ENCODE data around the gene MYLK3. TPM values are rescaled to one million over a fixed set of nuclear protein-coding genes. Genes with fewer than 3 reads are reported as not detected.

Gene MYLK3
- total RNA-seq, 2 donors from 2014 or later, result 1.5 to 54.2 TPM

- H3K36me3 ChIP-seq, result no peaks in the 10 kb centered on the region
- H3K4me3 ChIP-seq, result no peak overlapping the region
- no peak overlapping the region for H3K27ac ChIP-seq
- no peaks in the 10 kb centered on the region for H3K4me1 ChIP-seq (replicated peaks)
- DNase-seq (ENCODE audit: low spot score), result no peak
- 75% methylated on average over 10 of the region's 10 CpGs for WGBS
- no peak for TF ChIP-seq POLR2AphosphoS5 (IDR thresholded peaks at IDR 0.05)
- TF ChIP-seq, protein P1, sequence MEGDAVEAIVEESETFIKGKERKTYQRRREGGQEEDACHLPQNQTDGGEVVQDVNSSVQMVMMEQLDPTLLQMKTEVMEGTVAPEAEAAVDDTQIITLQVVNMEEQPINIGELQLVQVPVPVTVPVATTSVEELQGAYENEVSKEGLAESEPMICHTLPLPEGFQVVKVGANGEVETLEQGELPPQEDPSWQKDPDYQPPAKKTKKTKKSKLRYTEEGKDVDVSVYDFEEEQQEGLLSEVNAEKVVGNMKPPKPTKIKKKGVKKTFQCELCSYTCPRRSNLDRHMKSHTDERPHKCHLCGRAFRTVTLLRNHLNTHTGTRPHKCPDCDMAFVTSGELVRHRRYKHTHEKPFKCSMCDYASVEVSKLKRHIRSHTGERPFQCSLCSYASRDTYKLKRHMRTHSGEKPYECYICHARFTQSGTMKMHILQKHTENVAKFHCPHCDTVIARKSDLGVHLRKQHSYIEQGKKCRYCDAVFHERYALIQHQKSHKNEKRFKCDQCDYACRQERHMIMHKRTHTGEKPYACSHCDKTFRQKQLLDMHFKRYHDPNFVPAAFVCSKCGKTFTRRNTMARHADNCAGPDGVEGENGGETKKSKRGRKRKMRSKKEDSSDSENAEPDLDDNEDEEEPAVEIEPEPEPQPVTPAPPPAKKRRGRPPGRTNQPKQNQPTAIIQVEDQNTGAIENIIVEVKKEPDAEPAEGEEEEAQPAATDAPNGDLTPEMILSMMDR (IDR thresholded peaks at IDR 0.05), result no peak
- TF ChIP-seq POLR2A (IDR thresholded peaks at IDR 0.05), result no peak
- intact Hi-C loops (cut with DNase I), result no loop called here
- no peaks in the 10 kb centered on the region for H3K27me3 ChIP-seq (replicated peaks; ENCODE audit: insufficient read depth)
- H3K9me3 ChIP-seq, result no peaks in the 10 kb centered on the region
These were observed 36.8 kb downstream of the MYLK3 start for GRCh38 chr16:46711106-46712058.

GRCh38 chr16:46709469-46710005, 38.6 kb downstream of the MYLK3 start:
- Histone ChIP-seq H3K36me3 (no peaks in the 10 kb centered on the region), H3K27me3 (replicated peaks; ENCODE audit: insufficient read depth) (no peaks in the 10 kb centered on the region), H3K4me3 (no peak overlapping the region), H3K4me1 (replicated peaks) (no peaks in the 10 kb centered on the region), H3K9me3 (no peaks in the 10 kb centered on the region), H3K27ac (no peak overlapping the region)
- TF ChIP-seq POLR2AphosphoS5 (IDR thresholded peaks at IDR 0.05), result no peak
- TF ChIP-seq POLR2A (IDR thresholded peaks at IDR 0.05), result no peak
- TF ChIP-seq, protein P1 (IDR thresholded peaks at IDR 0.05), result no peak
- 36% methylated on average over 3 of the region's 3 CpGs for WGBS
- intact Hi-C loops (cut with DNase I), result no loop called here
- DNase-seq (ENCODE audit: low spot score), result no peak

DNA sequence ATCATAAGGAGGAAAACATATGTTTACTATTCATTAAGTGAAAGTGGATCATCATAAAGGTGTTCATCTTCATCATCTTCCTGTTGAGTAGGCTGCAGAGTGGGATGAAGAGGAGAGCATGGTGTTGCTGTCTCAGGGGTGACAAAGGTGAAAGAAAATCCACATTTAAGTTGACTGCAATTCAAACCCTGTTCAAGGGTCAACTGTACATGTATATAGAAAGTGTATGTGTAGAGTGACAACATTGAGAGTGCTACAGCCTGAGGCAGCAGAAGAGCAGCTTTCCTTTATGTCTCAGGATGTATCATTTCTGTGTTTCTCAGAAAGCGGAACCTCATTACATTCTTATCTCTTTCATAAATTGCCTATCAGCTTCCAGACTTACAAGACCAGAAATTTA, 41.5 kb downstream of the MYLK3 start:
- intact Hi-C loops (cut with DNase I), result no loop called here
- Histone ChIP-seq H3K9me3 (no peaks in the 10 kb centered on the region), H3K27me3 (replicated peaks; ENCODE audit: insufficient read depth) (no peaks in the 10 kb centered on the region), H3K4me1 (replicated peaks) (no peaks in the 10 kb centered on the region), H3K27ac (no peak overlapping the region), H3K4me3 (no peak overlapping the region), H3K36me3 (no peaks in the 10 kb centered on the region)
- no peak for TF ChIP-seq POLR2AphosphoS5 (IDR thresholded peaks at IDR 0.05)
- no peak for DNase-seq (ENCODE audit: low spot score)
- WGBS, result 0% methylated on average over 1 of the region's 1 CpG

DNA sequence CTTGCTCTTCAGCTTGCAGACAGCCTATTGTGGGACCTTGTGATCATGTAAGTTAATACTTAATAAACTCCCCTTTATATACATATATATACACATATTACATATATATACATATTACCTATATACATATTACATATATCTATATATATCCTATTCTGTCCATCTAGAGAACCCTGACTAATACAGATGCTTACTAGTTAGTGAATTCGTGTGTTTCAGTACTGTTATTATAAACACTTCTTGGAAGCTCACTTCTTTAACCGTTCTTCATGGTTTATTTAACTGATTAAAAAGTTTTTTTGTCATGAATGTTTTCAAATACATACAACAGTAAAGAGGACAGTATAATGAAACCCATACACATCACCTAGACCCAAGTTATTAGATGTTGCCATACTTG, 46.1 kb downstream of the MYLK3 start:
- no peaks in the 10 kb centered on the region for H3K9me3 ChIP-seq
- no peak for DNase-seq (ENCODE audit: low spot score)
- TF ChIP-seq, protein P1 (IDR thresholded peaks at IDR 0.05), result no peak
- TF ChIP-seq POLR2AphosphoS5 (IDR thresholded peaks at IDR 0.05), result no peak
- no peak for TF ChIP-seq POLR2A (IDR thresholded peaks at IDR 0.05)
- no peaks in the 10 kb centered on the region for H3K36me3 ChIP-seq
- no peak overlapping the region for H3K4me3 ChIP-seq
- 83% methylated on average over 2 of the region's 2 CpGs for WGBS
- intact Hi-C loops (cut with DNase I), result no loop called here
- no peaks in the 10 kb centered on the region for H3K27me3 ChIP-seq (replicated peaks; ENCODE audit: insufficient read depth)
- H3K4me1 ChIP-seq (replicated peaks), result no peaks in the 10 kb centered on the region
- no peak overlapping the region for H3K27ac ChIP-seq

DNA sequence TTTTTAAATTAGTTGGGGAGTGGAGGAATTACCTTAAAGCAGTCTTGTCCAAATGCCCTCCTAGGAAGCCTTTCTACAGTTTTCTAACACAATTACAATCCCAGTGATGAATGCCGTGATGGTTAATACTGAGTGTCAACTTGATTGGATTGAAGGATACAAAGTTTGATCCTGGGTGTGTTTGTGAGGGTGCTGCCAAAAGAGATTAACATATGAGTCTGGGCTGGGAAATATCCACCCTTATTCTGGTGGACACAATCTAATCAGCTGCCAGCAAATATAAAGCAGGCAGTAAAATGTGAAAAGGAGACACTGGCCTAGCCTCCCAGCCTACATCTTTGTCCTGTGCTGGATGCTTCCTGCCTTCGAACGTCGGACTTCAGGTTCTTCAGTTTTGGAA, 46.5 kb downstream of the MYLK3 start:
- Histone ChIP-seq H3K27me3 (replicated peaks; ENCODE audit: insufficient read depth) (no peaks in the 10 kb centered on the region), H3K9me3 (no peaks in the 10 kb centered on the region), H3K36me3 (no peaks in the 10 kb centered on the region), H3K27ac (no peak overlapping the region), H3K4me1 (replicated peaks) (no peaks in the 10 kb centered on the region), H3K4me3 (no peak overlapping the region)
- 84% methylated on average over 4 of the region's 4 CpGs for WGBS
- no peak for DNase-seq (ENCODE audit: low spot score)
- TF ChIP-seq, protein P1 (IDR thresholded peaks at IDR 0.05), result no peak
- TF ChIP-seq POLR2A (IDR thresholded peaks at IDR 0.05), result no peak
- intact Hi-C loops (cut with DNase I), result no loop called here

All from prostate gland (tissue), 2 donors.